D721Med (cell line): ENCODE results near the gene SHB.

Experiments used
- DNase-seq: peaks from one replicate; pipeline ENCODE4 v3.0.0; 2011; ENCODE audit warnings: low spot score; ENCODE audit not compliant: insufficient read length
- FAIRE-seq: peaks from 2 replicates; lab custom pipeline; 2011; peaks lifted over from hg19 to GRCh38; lab: Jason Lieb, UNC
- TF ChIP-seq, protein P1 (sequence below): IDR thresholded peaks from 2 replicates; pipeline ENCODE4 v1.5.1; 2012; ENCODE audit warnings: mild to moderate bottlenecking, control low read depth; ENCODE audit not compliant: insufficient read depth; ENCODE audit errors: missing control alignments

Gene SHB

GRCh38 chr9:38108326-38108725 lies 39.3 kb upstream of the SHB start:
- FAIRE-seq: no peak
- TF ChIP-seq, protein P1, sequence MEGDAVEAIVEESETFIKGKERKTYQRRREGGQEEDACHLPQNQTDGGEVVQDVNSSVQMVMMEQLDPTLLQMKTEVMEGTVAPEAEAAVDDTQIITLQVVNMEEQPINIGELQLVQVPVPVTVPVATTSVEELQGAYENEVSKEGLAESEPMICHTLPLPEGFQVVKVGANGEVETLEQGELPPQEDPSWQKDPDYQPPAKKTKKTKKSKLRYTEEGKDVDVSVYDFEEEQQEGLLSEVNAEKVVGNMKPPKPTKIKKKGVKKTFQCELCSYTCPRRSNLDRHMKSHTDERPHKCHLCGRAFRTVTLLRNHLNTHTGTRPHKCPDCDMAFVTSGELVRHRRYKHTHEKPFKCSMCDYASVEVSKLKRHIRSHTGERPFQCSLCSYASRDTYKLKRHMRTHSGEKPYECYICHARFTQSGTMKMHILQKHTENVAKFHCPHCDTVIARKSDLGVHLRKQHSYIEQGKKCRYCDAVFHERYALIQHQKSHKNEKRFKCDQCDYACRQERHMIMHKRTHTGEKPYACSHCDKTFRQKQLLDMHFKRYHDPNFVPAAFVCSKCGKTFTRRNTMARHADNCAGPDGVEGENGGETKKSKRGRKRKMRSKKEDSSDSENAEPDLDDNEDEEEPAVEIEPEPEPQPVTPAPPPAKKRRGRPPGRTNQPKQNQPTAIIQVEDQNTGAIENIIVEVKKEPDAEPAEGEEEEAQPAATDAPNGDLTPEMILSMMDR: no peak
- DNase-seq: no peak

GRCh38 chr9:38107811-38108304 lies 38.8 kb upstream of the SHB start:
- FAIRE-seq (no peak), DNase-seq (no peak)
- TF ChIP-seq, protein P1: no peak

DNA sequence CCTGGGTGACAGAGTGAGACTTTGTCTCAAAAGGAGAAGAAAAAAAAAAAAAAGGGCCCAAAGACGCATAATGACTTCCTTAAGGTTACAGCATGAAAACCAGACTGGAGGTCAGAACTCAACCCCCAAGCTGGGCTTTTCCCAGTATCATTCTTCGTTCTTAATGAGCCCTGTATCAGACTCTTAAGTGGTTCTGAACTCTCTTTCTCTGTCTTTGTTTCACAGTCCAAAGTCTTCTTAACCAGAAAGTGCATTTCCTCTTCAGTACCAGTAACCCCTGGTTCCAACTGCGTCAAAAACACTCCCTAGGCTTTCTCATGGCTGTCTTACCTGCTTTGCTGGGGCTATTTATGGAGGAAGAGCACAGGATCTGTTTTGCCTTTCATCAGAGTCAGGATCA lies 38.4 kb upstream of the SHB start:
- FAIRE-seq: no peak
- DNase-seq: no peak
- TF ChIP-seq, protein P1: no peak

DNA sequence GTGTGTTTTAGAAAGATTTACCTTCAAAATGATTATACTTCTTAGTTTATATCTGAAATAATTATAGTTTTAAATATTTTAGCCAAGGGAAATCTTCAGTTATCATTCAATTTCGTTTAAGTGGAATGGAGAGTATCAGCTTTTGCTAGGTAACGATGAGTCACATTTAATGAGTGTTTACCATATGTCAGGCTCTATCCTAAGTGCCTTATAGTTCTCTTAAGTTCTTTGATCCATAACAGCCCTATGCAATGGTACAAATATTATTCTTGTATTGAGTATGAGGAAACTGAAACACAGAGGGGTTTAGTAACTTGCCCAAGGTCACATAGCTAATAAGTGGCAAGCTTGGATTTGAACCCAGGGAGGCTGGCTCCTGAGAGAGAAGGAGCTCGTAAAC lies 37.5 kb upstream of the SHB start:
- FAIRE-seq: no peak
- DNase-seq: no peak
- TF ChIP-seq, protein P1: no peak

GRCh38 chr9:38103340-38103739 lies 34.3 kb upstream of the SHB start:
- DNase-seq: no peak
- TF ChIP-seq, protein P1: no peak
- FAIRE-seq: no peak

GRCh38 chr9:38101423-38101822 lies 32.4 kb upstream of the SHB start:
- DNase-seq (no peak), FAIRE-seq (no peak)
- TF ChIP-seq, protein P1: no peak

GRCh38 chr9:38096238-38096805 lies 27.3 kb upstream of the SHB start:
- TF ChIP-seq, protein P1: no peak
- no peak for FAIRE-seq
- no peak for DNase-seq
